GM21576 (cell line): ENCODE measurements around the gene SEMA6A.

Experiments
- ATAC-seq: cut with Tn5 transposase; IDR thresholded peaks from one replicate; pipeline ENCODE4 v1.9.1; 2021; ENCODE audit warnings: mild to moderate bottlenecking, moderate library complexity; ENCODE audit not compliant: unreplicated experiment

SEMA6A gene

DNA sequence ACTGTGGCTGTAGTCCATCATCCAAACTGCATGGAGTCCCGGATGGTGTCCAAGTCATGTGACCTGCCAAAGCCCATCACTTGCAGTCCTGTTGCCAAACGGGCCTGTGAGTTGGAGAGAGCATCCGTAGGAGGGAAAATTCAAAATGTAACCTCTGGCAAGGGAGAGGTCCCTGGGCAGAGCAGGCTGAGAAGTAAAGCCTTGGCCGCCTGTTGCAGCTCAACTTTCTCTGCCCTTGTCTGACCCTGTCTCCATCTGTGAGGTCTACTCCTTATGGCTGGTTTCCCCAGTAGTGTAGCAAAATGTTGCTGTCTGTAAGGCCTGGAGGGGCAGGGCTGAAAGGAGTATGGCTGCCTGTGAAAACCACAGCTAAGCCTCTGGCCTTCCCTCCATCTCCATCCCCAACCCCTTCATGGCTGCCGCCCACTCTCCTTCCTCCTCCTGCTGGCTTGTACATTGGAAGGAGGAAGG lies 163.5 kb downstream of the SEMA6A start:
- ATAC-seq = no peak

DNA sequence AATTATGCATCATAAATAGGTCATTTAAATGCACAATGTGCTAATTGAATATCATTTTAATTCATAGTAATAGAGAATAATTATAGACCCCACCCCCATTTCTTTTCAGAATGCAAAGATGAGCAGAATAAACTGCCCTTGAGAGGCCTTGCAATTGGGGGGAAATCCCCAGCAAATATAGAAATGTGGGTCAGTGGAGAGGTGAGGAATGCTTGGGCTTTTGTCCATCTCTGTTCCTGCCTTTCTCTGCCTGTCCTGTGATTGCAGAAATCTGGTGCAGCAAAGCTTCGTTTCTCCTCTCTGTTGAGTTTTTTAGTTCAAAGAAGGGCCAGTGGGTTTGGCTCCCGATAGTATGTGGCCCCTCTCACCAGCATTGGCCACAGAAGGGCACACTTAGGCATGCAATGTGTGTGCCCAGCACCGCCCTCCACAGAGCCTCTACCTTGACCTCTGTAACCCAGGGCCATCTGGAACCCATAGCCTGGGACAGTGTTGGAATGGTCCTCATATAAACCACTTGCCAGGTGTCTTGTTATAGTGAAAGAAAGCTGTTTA lies 164.2 kb downstream of the SEMA6A start:
- no peak for ATAC-seq

GRCh38 chr5:116409591-116410296 lies 164.9 kb downstream of the SEMA6A start:
- no peak for ATAC-seq

GRCh38 chr5:116406306-116407041 lies 168.1 kb downstream of the SEMA6A start:
- no peak for ATAC-seq

GRCh38 chr5:116404792-116405191 lies 169.8 kb downstream of the SEMA6A start:
- ATAC-seq = no peak

DNA sequence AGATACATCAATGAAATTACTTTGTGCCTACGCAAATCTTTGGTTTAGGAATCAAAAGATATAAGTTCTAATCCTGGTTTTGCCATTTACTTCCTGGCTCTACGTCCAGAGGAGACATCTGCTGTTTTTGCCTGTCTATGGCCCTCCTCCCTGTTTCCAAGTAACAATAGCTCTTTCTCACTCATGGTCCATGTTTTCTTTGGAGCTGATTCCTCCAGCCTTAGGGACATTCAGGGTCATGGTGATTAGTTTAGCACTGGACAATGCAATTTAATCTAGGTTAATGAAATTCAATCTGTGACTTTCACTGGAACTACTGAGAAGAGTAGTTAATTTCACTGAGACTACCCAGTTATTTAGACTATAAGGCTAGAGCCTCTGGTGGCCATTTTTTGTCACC lies 170.6 kb downstream of the SEMA6A start:
- ATAC-seq = no peak

- no peak for ATAC-seq
Measured at GRCh38 chr5:116402235-116402634, 172.4 kb downstream of the SEMA6A start.

GRCh38 chr5:116401576-116401975 lies 173.0 kb downstream of the SEMA6A start:
- no peak for ATAC-seq

DNA sequence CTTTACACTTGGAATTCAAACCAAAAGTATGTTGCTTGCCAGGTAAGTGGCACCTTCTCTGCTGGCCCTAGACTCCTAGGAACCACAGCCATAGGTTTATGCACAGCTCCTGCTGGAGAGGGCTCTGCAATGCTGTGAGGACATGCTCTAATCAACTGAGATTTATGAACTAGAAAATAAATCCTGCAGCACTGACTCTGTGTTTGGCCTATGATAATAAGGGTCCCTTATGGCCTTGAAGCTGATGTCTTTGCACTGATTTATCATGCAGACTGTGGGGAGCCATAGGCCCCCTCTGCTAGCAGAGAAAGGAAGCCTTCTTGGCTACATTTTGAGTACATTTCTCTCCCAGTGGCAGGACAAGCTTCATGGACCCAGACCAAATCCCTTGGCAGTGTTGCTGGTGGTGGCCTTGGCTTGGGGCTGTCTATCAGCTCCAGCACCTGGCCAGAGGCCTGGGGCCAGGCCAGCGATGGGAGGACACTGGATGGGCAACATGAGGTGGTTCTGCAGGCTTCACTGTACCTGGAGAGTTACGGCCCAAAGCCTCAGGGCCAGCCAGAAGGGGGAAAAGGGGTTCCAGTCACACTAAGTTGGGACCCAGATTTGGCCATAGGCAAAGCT lies 178.0 kb downstream of the SEMA6A start:
- no peak for ATAC-seq

- ATAC-seq = no peak
Measured at GRCh38 chr5:116395631-116396203, 178.9 kb downstream of the SEMA6A start.

DNA sequence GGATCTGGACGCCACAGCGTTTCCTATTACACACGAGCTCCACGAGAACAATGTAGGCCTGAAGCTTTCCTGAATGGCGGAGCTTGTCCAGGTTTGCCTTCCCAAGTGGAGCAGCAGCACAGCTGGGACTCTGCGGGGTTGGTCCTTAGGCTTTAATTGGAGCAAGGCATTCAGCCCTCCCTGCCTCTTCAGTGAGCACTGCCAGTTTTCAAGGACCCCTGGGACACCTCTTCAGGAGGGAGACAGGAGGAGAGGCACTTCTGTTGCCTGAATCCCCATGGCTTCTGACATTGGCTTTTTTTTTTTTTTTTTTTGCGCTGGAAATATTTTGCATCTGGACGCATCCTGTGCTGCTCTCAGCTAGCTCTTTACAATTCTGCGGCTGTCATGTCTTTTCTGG lies 179.4 kb downstream of the SEMA6A start:
- no peak for ATAC-seq

DNA sequence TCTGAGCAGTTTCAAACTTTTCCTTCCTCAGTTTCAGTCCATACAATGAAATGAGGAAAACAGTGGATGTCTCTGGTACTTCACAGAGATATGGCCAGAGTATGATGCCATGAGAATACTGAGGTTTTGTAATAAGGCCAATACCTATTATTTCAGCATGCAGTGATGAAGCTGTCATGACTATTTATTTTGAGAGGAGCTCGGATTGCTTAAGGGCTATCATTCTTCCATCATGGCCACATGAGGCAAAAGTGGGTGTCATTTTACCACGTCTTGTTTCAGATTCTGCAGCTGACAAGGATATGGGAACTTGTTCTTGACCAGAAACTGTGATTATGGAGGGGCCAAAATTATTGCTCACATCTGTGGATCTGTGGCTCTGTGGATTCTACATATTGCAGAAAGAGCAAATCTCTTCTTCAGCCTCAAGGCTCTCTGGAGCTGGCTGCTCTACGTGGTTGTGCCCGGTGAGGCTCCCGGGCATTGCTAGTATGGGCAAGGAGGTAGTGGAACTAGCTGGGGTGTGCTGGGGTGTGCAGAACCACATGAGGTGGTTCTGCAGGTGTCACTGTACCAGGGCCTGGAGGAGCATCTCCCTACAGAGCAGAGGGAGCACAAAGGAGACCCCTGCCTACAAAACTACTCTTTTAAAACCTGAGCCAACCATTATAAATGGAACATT lies 180.3 kb downstream of the SEMA6A start:
- no peak for ATAC-seq
